Endothelial cell of umbilical vein (primary cell): ENCODE data around the gene TFIP11. TPM values are rescaled to one million over a fixed set of nuclear protein-coding genes. Genes with fewer than 3 reads are reported as not detected.

ENCODE experiments used
- BruUV-seq: library from RNA; stranded (reverse); fragments of 400-500 nt; replicated peaks from 2 replicates; lab custom pipeline; 2021; lab: Mats Ljungman, UMichigan
- CTCF ChIA-PET: fragments of 300-600, 350-600 bp; sonication (Branson Sonifier 250); formaldehyde crosslinking; loops from one replicate; lab custom pipeline; 2021; ENCODE audit warnings: antibody characterized with exemption, inconsistent platforms; lab: Charles Lee
- POLR2A ChIA-PET: fragments of 300-600, 350-600 bp; sonication (Branson Sonifier 250); formaldehyde crosslinking; loops from one replicate; lab custom pipeline; 2021; ENCODE audit warnings: antibody characterized with exemption, inconsistent platforms; lab: Charles Lee
- DNase-seq: peaks from one replicate; pipeline ENCODE4 v3.0.0-alpha.2; 2011; ENCODE audit warnings: low read depth, low spot score
- FAIRE-seq: peaks from 2 replicates; lab custom pipeline; 2011; peaks lifted over from hg19 to GRCh38; lab: Jason Lieb, UNC
- H2AFZ ChIP-seq: 2 replicates; pipeline ENCODE4 v1.6.0; 2012; ENCODE audit warnings: low read depth, low read length, control low read depth, inconsistent platforms
- H3K27ac ChIP-seq: 2 replicates; pipeline ENCODE4 v1.5.1; 2011; ENCODE audit warnings: low read depth, mild to moderate bottlenecking, control low read depth, low read length, moderate library complexity; ENCODE audit not compliant: insufficient read depth
- H3K27me3 ChIP-seq, 2 experiments: 2 replicates each; pipeline versions ENCODE4 v1.6.0 to v1.6.1; 2011; ENCODE audit warnings: low read length in 2 of 2, mixed read lengths in 1 of 2; ENCODE audit not compliant: control insufficient read depth in 2 of 2, insufficient read depth in 2 of 2
- H3K36me3 ChIP-seq, 2 experiments: 2 replicates in 1 of 2; 3 replicates in 1 of 2; pipeline ENCODE4 v1.5.1; 2011; ENCODE audit warnings: low read length in 2 of 2, mild to moderate bottlenecking in 1 of 2, moderate library complexity in 1 of 2; ENCODE audit not compliant: control insufficient read depth in 2 of 2, insufficient read depth in 2 of 2; ENCODE audit errors: extremely low read depth in 1 of 2
- H3K4me1 ChIP-seq: 3 replicates; pipeline ENCODE4 v1.5.1; 2011; ENCODE audit warnings: mild to moderate bottlenecking, low read length; ENCODE audit not compliant: control insufficient read depth, insufficient read depth; ENCODE audit errors: extremely low read depth
- H3K4me2 ChIP-seq: 2 replicates; pipeline ENCODE4 v1.6.1; 2011; ENCODE audit warnings: low read length, control low read depth, mixed read lengths; ENCODE audit not compliant: insufficient read depth
- H3K4me3 ChIP-seq, 3 experiments: fragments of 200-600 bp in 1 of 3; sonication (generic), shearing (Covaris generic) in 1 of 3; replicated peaks in 1 of 3; 2 replicates each; pipeline ENCODE4 v1.5.1; 2011 to 2016; ENCODE audit warnings: control low read depth in 3 of 3, low read length in 3 of 3, mild to moderate bottlenecking in 2 of 3, inconsistent platforms in 1 of 3, low read depth in 1 of 3, moderate library complexity in 1 of 3; ENCODE audit not compliant: insufficient read depth in 1 of 3
- H3K79me2 ChIP-seq: 2 replicates; pipeline ENCODE4 v1.6.0; 2012; ENCODE audit warnings: low read length, inconsistent platforms; ENCODE audit not compliant: control insufficient read depth, insufficient read depth
- H3K9ac ChIP-seq: replicated peaks from 2 replicates; pipeline ENCODE3; 2011; ENCODE audit warnings: low read length, control low read depth; ENCODE audit not compliant: insufficient read depth; ENCODE audit errors: extremely low read depth
- H3K9me1 ChIP-seq: replicated peaks from 3 replicates; pipeline ENCODE4 v1.6.0; 2011; ENCODE audit warnings: mild to moderate bottlenecking, low read length; ENCODE audit not compliant: control insufficient read depth, insufficient read depth; ENCODE audit errors: extremely low read depth
- H3K9me3 ChIP-seq: replicated peaks from 2 replicates; pipeline ENCODE4 v1.5.1; 2012; ENCODE audit warnings: low read length, inconsistent platforms; ENCODE audit not compliant: control insufficient read depth, insufficient read depth
- H4K20me1 ChIP-seq: replicated peaks from 2 replicates; pipeline ENCODE3; 2011; ENCODE audit warnings: mild to moderate bottlenecking, low read length; ENCODE audit not compliant: control insufficient read depth, insufficient read depth; ENCODE audit errors: extremely low read depth
- CTCF ChIP-seq, 2 donors: IDR thresholded peaks; 1 replicate in 1 of 2; 2 replicates in 1 of 2; pipeline ENCODE4 v1.5.1; 2011; ENCODE audit warnings: low read length in 2 of 2, mild to moderate bottlenecking in 2 of 2, moderate library complexity in 2 of 2, control low read depth in 1 of 2, inconsistent platforms in 1 of 2, low read depth in 1 of 2; ENCODE audit not compliant: insufficient read depth in 1 of 2; ENCODE audit errors: extremely low read depth in 1 of 2
- EZH2 ChIP-seq: IDR thresholded peaks from 2 replicates; pipeline ENCODE4 v1.6.1; 2012; ENCODE audit warnings: borderline replicate concordance, low read depth, mild to moderate bottlenecking, moderate library complexity, low read length, inconsistent platforms; ENCODE audit not compliant: severe bottlenecking
- FOS ChIP-seq: IDR thresholded peaks from 2 replicates; pipeline ENCODE4 v1.6.1; 2011; ENCODE audit warnings: mild to moderate bottlenecking, low read length, moderate library complexity, borderline replicate concordance; ENCODE audit not compliant: insufficient read depth
- GATA2 ChIP-seq: IDR thresholded peaks from 2 replicates; pipeline ENCODE4 v1.7.0; 2011; ENCODE audit warnings: low read depth, mild to moderate bottlenecking, moderate library complexity, mixed read lengths, low read length; ENCODE audit not compliant: insufficient read length, insufficient read depth
- JUN ChIP-seq: IDR thresholded peaks from 2 replicates; pipeline ENCODE4 v1.6.1; 2011; ENCODE audit warnings: borderline replicate concordance, low read depth; ENCODE audit not compliant: insufficient read length, insufficient read depth
- MAX ChIP-seq: IDR thresholded peaks from 2 replicates; pipeline ENCODE4 v1.6.1; 2011; ENCODE audit not compliant: insufficient read depth, insufficient read length
- MYC ChIP-seq: IDR thresholded peaks from one replicate; pipeline ENCODE4 v1.6.1; 2011; ENCODE audit warnings: mild to moderate bottlenecking, low read depth, low read length
- POLR2A ChIP-seq: IDR thresholded peaks from 2 replicates; pipeline ENCODE4 v1.6.1; 2012; ENCODE audit warnings: low read depth, mild to moderate bottlenecking, control low read depth, low read length
- POLR2AphosphoS5 ChIP-seq: IDR thresholded peaks from 2 replicates; pipeline ENCODE4 v1.6.1; 2012; ENCODE audit warnings: low read depth, mild to moderate bottlenecking, control low read depth, low read length, moderate library complexity; ENCODE audit not compliant: insufficient read depth
- dilution Hi-C: fragments of 300-500 bp; cut with MboI; formaldehyde crosslinking; loops from one replicate; pipeline ENCODE4 v1.15.0; 2019; ENCODE audit warnings: low sequenced_read_pairs; ENCODE audit not compliant: extremely low pct_ligation_motif_present
- intact Hi-C: fragments of 100-400 bp; cut with micrococcal nuclease; formaldehyde crosslinking; loops from one replicate; pipeline ENCODE4 v1.10.0; 2022
- polyA plus RNA-seq, 4 experiments: library from polyadenylated mRNA; depleted of rRNA in 3 of 4; stranded (reverse) in 3 of 4; unstranded in 1 of 4; fragments of >200 nt; gene quantifications; 2 replicates each; pipeline versions ENCODE4 v1.2.1 to v1.2.3, GENCODE V29; 2011 to 2012; ENCODE audit warnings: missing spikeins in 1 of 4
- total RNA-seq: library from RNA; stranded (reverse); gene quantifications from 2 replicates; pipeline ENCODE4 v1.2.3, GENCODE V29; 2021

Gene TFIP11
- total and polyA plus RNA-seq, 2 donors (not counting 3 experiments of a cell fraction or from before 2014, with no cell fraction given) = 35.7 to 54.9 TPM

- BruUV-seq = no TSS peak
Observed at GRCh38 chr22:26489447-26490036, 22.7 kb downstream of the TFIP11 start.

More at GRCh38 chr22:26489447-26490036, 22.7 kb downstream of the TFIP11 start:
- H3K27me3 ChIP-seq = no peaks in the 10 kb centered on the region
- H3K36me3 ChIP-seq = peaks cover 29 to 31% of the 10 kb centered on the region in 2 experiments
- H3K4me3 ChIP-seq = no peak overlapping the region
- no peaks in the 10 kb centered on the region for H3K9me1 ChIP-seq
- H2AFZ ChIP-seq = no peak overlapping the region
- no peak overlapping the region for H3K4me2 ChIP-seq
- FAIRE-seq (no peak), DNase-seq (no peak)
- intact Hi-C loops (loop anchor here (5.0 kb wide), 1 partner anchor 1367 kb away; no protein-coding TSS in a partner anchor), dilution Hi-C loops (no loop called here)
- TF ChIP-seq GATA2 = no peak
- no peak for TF ChIP-seq JUN
- TF ChIP-seq CTCF (IDR thresholded peaks at IDR 0.05; ENCODE audit: extremely low read depth in 1 of 2, insufficient read depth in 1 of 2, low read depth in 1 of 2, low read length in 2 of 2) = no peak
- no peak for TF ChIP-seq MAX
- no peak for TF ChIP-seq FOS
- TF ChIP-seq POLR2AphosphoS5 = no peak
- TF ChIP-seq MYC = no peak
- TF ChIP-seq POLR2A = no peak
- no peak for TF ChIP-seq EZH2
- H3K9me3 ChIP-seq = no peaks in the 10 kb centered on the region
- H4K20me1 ChIP-seq = no peaks in the 10 kb centered on the region
- H3K9ac ChIP-seq = no peak overlapping the region
- POLR2A ChIA-PET = no interaction called here
- peaks cover 10% of the 10 kb centered on the region for H3K4me1 ChIP-seq
- H3K79me2 ChIP-seq = peaks cover 24% of the 10 kb centered on the region
- CTCF ChIA-PET = no interaction called here
- peak overlapping the region; percentile 7 for H3K27ac ChIP-seq
